HG02759 (cell line): ENCODE data around the gene ITM2C.

ENCODE experiments used
- ATAC-seq: cut with Tn5 transposase; IDR thresholded peaks from one replicate; pipeline ENCODE4 v1.9.1; 2021; ENCODE audit warnings: mild to moderate bottlenecking, moderate library complexity; ENCODE audit not compliant: unreplicated experiment

The ITM2C gene

GRCh38 chr2:230864605-230865306 is at the start of gene ITM2C:
Gene ITM2C (plus strand): TSS chr2:230864942. CDS start chr2:230865026, 84 bp downstream.
- ATAC-seq: peak; percentile 77

GRCh38 chr2:230815088-230815487 is 49.7 kb upstream of the ITM2C start:
- no peak for ATAC-seq

- no peak for ATAC-seq
These were observed 48.0 kb upstream of the ITM2C start for GRCh38 chr2:230816735-230817134.

GRCh38 chr2:230819433-230819832 is 45.3 kb upstream of the ITM2C start:
- no peak for ATAC-seq

- ATAC-seq: no peak
These were observed 43.3 kb upstream of the ITM2C start for GRCh38 chr2:230821261-230821990.

- no peak for ATAC-seq
These were observed 42.7 kb upstream of the ITM2C start for GRCh38 chr2:230821991-230822520.

GRCh38 chr2:230823264-230823964 is 41.3 kb upstream of the ITM2C start:
- no peak for ATAC-seq

GRCh38 chr2:230824406-230824978 is 40.2 kb upstream of the ITM2C start:
- peak; percentile 60 for ATAC-seq

GRCh38 chr2:230825354-230825753 is 39.4 kb upstream of the ITM2C start:
- no peak for ATAC-seq

- peak; percentile 33 for ATAC-seq
These were observed 36.9 kb upstream of the ITM2C start for GRCh38 chr2:230827774-230828271.

GRCh38 chr2:230828272-230828961 is 36.3 kb upstream of the ITM2C start:
- ATAC-seq: peak; percentile 66

GRCh38 chr2:230829293-230829692 is 35.4 kb upstream of the ITM2C start:
- no peak for ATAC-seq

GRCh38 chr2:230829959-230830358 is 34.8 kb upstream of the ITM2C start:
- no peak for ATAC-seq

- ATAC-seq: no peak
These were observed 34.3 kb upstream of the ITM2C start for GRCh38 chr2:230830428-230830827.

- no peak for ATAC-seq
These were observed 24.4 kb upstream of the ITM2C start for GRCh38 chr2:230840301-230840700.

- ATAC-seq: no peak
These were observed 22.3 kb upstream of the ITM2C start for GRCh38 chr2:230842473-230842872.

- ATAC-seq: no peak
These were observed 21.6 kb upstream of the ITM2C start for GRCh38 chr2:230843132-230843531.

- ATAC-seq: no peak
These were observed 18.4 kb upstream of the ITM2C start for GRCh38 chr2:230846360-230846759.

- peak; percentile 76 for ATAC-seq
These were observed 16.8 kb upstream of the ITM2C start for GRCh38 chr2:230847883-230848388.
